Vagina (tissue), 2 donors: ENCODE measurements around the gene DOC2B. TPM values are rescaled to one million over a fixed set of nuclear protein-coding genes. Genes with fewer than 3 reads are reported as not detected.

ENCODE experiments used
- DNase-seq, 2 donors: peaks; one replicate each; pipeline ENCODE4 v3.0.0-alpha.2; 2017; ENCODE audit errors: extremely low spot score in 2 of 2
- H3K27ac ChIP-seq: fragments of 200-600 bp; sonication (generic); one replicate; pipeline ENCODE4 v1.5.1; 2019
- H3K27me3 ChIP-seq: fragments of 200-600 bp; sonication (generic); one replicate; pipeline ENCODE4 v1.5.1; 2019
- H3K36me3 ChIP-seq, 2 donors: fragments of 200-600 bp; sonication (generic); one replicate each; pipeline ENCODE4 v1.5.1; 2017 to 2019
- H3K4me1 ChIP-seq: fragments of 200-600 bp; sonication (generic); one replicate; pipeline ENCODE4 v1.5.1; 2019
- H3K4me3 ChIP-seq, 2 donors: fragments of 200-600 bp; sonication (generic); 1 replicate in 1 of 2; 2 replicates in 1 of 2; pipeline ENCODE4 v1.5.1; 2016 to 2019
- H3K9me3 ChIP-seq: fragments of 200-600 bp; sonication (generic); one replicate; pipeline ENCODE4 v1.5.1; 2019
- CTCF ChIP-seq, 3 experiments: fragments of 450-650 bp in 2 of 3; fragments of 200-600 bp in 1 of 3; sonication (generic) in 1 of 3; IDR thresholded peaks; one replicate each; pipeline ENCODE4 v1.5.1; 2017 to 2019; ENCODE audit warnings: antibody characterized with exemption in 3 of 3, mild to moderate bottlenecking in 2 of 3, moderate library complexity in 2 of 3
- POLR2A ChIP-seq, 2 donors: fragments of 450-650 bp; IDR thresholded peaks; one replicate each; pipeline ENCODE4 v1.6.1; 2017; ENCODE audit warnings: antibody characterized with exemption in 2 of 2, mild to moderate bottlenecking in 2 of 2, moderate library complexity in 2 of 2
- POLR2AphosphoS5 ChIP-seq, 2 donors: sonication (generic); formaldehyde crosslinking; IDR thresholded peaks; one replicate each; pipeline ENCODE4 v1.9.0; 2017; ENCODE audit warnings: antibody characterized with exemption in 2 of 2, mild to moderate bottlenecking in 2 of 2, low read depth in 1 of 2; ENCODE audit not compliant: insufficient read depth in 1 of 2
- intact Hi-C: fragments of 100-400 bp; cut with DNase I; formaldehyde crosslinking; loops from one replicate; pipeline ENCODE4 v1.15.1; 2023
- total RNA-seq: library from RNA; depleted of rRNA; stranded (reverse); fragments of >200 nt; gene quantifications from one replicate; pipeline ENCODE4 v1.2.3, GENCODE V29; 2016

Gene DOC2B
- total RNA-seq, 1 donor from 2014 or later, result 10.1 TPM

DNA sequence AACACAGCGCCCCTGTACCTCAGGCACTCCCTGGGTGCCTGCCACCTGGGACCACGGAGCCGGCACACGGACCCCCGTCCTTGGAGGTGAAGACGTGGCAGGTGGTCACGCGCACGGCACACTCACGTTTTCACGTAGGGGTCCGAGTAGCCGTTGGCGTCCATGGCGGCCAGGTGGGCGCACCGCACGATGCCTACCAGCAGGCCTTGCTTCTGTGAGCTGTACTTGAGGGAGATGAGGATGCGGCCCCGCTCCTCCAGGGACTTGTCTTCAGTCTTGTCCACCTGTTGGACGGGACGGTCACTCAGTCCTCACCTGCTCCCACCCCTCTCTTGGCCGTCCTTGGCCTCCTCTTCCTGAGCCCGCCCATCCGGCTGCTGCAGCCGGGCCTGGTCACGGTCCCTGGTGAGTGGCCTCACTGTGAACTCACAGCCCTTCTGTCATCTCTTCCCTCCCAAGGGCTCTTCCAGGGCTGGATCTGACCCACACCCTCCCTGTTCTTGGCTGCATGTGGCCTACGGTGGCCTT lies 25.3 kb downstream of the DOC2B start:
- Histone ChIP-seq H3K36me3 (no peaks in the 10 kb centered on the region), H3K27me3 (no peaks in the 10 kb centered on the region), H3K4me3 (no peak overlapping the region), H3K4me1 (no peaks in the 10 kb centered on the region), H3K9me3 (no peaks in the 10 kb centered on the region), H3K27ac (no peak overlapping the region)
- no peak for DNase-seq
- TF ChIP-seq CTCF (IDR thresholded peaks at IDR 0.05) (no peak), POLR2A (IDR thresholded peaks at IDR 0.05) (no peak), POLR2AphosphoS5 (IDR thresholded peaks at IDR 0.05; ENCODE audit: insufficient read depth in 1 of 2, low read depth in 1 of 2) (no peak)
- intact Hi-C loops, result no loop called here

DNA sequence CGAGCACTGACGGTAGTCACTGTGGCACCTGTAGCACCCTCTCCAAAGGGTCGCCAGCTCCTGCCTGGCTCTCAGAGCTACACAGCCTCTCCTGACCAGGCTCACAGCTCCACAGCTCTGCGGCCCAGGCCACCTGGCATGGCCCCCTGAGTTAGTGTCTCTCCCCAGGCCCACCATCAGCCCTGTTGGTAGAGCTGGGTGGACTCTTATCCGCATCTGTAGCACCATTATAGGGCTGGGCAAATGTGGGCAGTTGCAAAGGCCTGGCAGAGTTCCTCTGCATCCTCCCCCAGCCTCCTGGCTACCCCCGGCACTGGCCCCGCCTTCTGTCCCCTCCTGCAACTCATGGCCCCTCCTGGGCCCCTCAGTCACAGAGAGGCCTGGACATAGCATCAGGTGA lies 25.9 kb downstream of the DOC2B start:
- no peaks in the 10 kb centered on the region for H3K27me3 ChIP-seq
- TF ChIP-seq POLR2AphosphoS5 (IDR thresholded peaks at IDR 0.05; ENCODE audit: insufficient read depth in 1 of 2, low read depth in 1 of 2) (no peak), POLR2A (IDR thresholded peaks at IDR 0.05) (no peak), CTCF (IDR thresholded peaks at IDR 0.05) (no peak)
- no peak overlapping the region for H3K27ac ChIP-seq
- no peak overlapping the region for H3K4me3 ChIP-seq
- DNase-seq, result no peak
- no peaks in the 10 kb centered on the region for H3K4me1 ChIP-seq
- H3K9me3 ChIP-seq, result no peaks in the 10 kb centered on the region
- intact Hi-C loops, result no loop called here
- no peaks in the 10 kb centered on the region for H3K36me3 ChIP-seq

GRCh38 chr17:153851-154250 lies 27.6 kb downstream of the DOC2B start:
- Histone ChIP-seq H3K27me3 (no peaks in the 10 kb centered on the region), H3K4me1 (no peaks in the 10 kb centered on the region), H3K4me3 (no peak overlapping the region), H3K36me3 (no peaks in the 10 kb centered on the region), H3K9me3 (no peaks in the 10 kb centered on the region), H3K27ac (no peak overlapping the region)
- DNase-seq, result no peak
- TF ChIP-seq POLR2AphosphoS5 (IDR thresholded peaks at IDR 0.05; ENCODE audit: insufficient read depth in 1 of 2, low read depth in 1 of 2), result no peak
- no peak for TF ChIP-seq POLR2A (IDR thresholded peaks at IDR 0.05)
- TF ChIP-seq CTCF (IDR thresholded peaks at IDR 0.05), result no peak
- intact Hi-C loops, result no loop called here

DNA sequence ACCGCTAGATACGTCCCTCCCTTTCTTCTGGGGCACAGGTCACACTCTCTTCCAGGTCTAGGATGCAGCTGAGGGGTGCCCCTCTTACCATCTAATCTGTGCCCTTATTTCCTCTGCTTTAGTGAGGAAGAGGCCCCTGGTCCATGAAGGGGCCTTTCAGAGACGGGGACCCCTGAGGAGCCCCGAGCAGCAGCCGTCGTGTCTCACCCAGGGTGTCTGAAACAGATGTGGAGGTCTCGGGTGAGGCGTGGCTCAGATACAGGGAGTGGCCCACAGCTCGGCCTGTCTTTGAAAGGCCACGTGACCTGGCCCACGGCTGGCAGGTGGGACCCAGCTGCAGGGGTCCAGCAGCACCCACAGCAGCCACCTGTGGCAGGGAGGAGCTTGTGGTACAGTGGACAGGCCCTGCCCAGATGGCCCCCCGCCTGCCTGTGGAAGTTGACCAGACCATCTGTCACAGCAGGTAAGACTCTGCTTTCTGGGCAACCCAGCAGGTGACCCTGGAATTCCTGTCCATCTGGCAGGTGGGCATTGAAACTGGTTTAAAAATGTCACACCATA lies 28.5 kb downstream of the DOC2B start:
- no peak for TF ChIP-seq POLR2A (IDR thresholded peaks at IDR 0.05)
- no peak for TF ChIP-seq POLR2AphosphoS5 (IDR thresholded peaks at IDR 0.05; ENCODE audit: insufficient read depth in 1 of 2, low read depth in 1 of 2)
- no peak for TF ChIP-seq CTCF (IDR thresholded peaks at IDR 0.05)
- DNase-seq, result no peak
- no peaks in the 10 kb centered on the region for H3K36me3 ChIP-seq

More for the DNA sequence above, 28.5 kb downstream of the DOC2B start:
- H3K4me1 ChIP-seq, result no peaks in the 10 kb centered on the region
- intact Hi-C loops, result no loop called here
- H3K27me3 ChIP-seq, result no peaks in the 10 kb centered on the region
- no peaks in the 10 kb centered on the region for H3K9me3 ChIP-seq
- no peak overlapping the region for H3K27ac ChIP-seq
- H3K4me3 ChIP-seq, result no peak overlapping the region
